Lower leg skin (tissue), 3 donors: ENCODE data around the gene ADORA2B.

Source experiments
- CTCF ChIP-seq, 3 donors: fragments of 450-650 bp; IDR thresholded peaks; one replicate each; pipeline ENCODE4 v1.5.1; 2016; ENCODE audit warnings: antibody characterized with exemption in 3 of 3, mild to moderate bottlenecking in 3 of 3, moderate library complexity in 2 of 3
- POLR2A ChIP-seq, 2 donors: fragments of 450-650 bp; IDR thresholded peaks; one replicate each; pipeline ENCODE4 v1.6.1; 2016 to 2017; ENCODE audit warnings: antibody characterized with exemption in 2 of 2, mild to moderate bottlenecking in 1 of 2, moderate library complexity in 1 of 2

DNA sequence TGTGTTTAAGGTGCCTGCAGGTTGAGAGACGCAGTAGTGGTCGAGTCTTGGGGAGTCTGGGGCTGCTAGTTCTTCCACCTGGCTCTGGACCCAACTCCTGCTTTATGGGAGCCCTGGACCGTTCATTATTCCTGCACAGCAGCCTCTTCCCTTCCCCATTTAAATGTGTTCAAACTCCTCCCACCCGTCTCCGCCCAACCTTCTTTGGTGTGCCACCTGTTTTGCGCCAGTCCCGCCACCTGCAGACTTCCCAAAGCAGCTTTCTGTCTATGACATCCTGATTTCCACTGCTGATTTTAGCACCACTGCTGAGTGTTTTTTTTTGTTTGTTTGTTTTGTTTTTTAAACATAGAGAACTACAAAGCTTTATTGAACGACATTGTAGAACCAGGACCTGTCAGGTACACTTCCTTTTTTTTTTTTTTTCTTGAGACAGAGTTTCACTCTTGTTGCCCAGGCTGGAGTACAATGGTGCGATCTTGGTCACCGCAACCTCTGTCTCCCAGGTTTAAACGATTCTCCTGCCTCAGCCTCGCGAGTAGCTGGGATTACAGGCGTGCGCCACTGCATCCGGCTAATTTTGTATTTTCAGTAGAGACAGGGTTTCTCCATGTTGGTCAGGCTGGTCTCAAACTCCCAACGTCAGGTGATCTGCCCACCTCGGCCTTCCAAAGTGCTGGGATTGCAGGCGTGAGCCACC, 12.8 kb downstream of the ADORA2B start:
- TF ChIP-seq POLR2A (IDR thresholded peaks at IDR 0.05): no peak
- TF ChIP-seq CTCF (IDR thresholded peaks at IDR 0.05): no peak
